H9 (cell line): ENCODE measurements around the gene RAD1. TPM values are rescaled to one million over a fixed set of nuclear protein-coding genes. Genes with fewer than 3 reads are reported as not detected.

Source experiments
- DNase-seq: peaks from one replicate; pipeline ENCODE4 v3.0.0-alpha.2; 2017
- H2AFZ ChIP-seq: one replicate; pipeline ENCODE4 v1.6.1; 2013; ENCODE audit warnings: mild to moderate bottlenecking, low read length, control low read depth, moderate library complexity
- H2AK5ac ChIP-seq: 2 replicates; pipeline ENCODE4 v1.6.1; 2013; ENCODE audit warnings: low read length, control low read depth, mixed read lengths; ENCODE audit not compliant: insufficient read length
- H2BK120ac ChIP-seq: one replicate; pipeline ENCODE4 v1.6.1; 2013; ENCODE audit warnings: low read depth, mild to moderate bottlenecking, low read length, control low read depth, inconsistent platforms; ENCODE audit not compliant: poor library complexity, severe bottlenecking
- H2BK12ac ChIP-seq: 2 replicates; pipeline ENCODE4 v1.6.1; 2013; ENCODE audit warnings: low read length, control low read depth, mixed read lengths, low read depth; ENCODE audit not compliant: insufficient read length
- H2BK15ac ChIP-seq: 2 replicates; pipeline ENCODE4 v1.6.1; 2013; ENCODE audit warnings: low read depth, low read length, control low read depth
- H2BK20ac ChIP-seq: one replicate; pipeline ENCODE4 v1.6.1; 2013; ENCODE audit warnings: low read depth, mild to moderate bottlenecking, low read length, control low read depth, inconsistent platforms; ENCODE audit not compliant: poor library complexity, severe bottlenecking
- H2BK5ac ChIP-seq: 2 replicates; pipeline ENCODE4 v1.6.1; 2013; ENCODE audit warnings: low read length, control low read depth, mixed read lengths; ENCODE audit not compliant: insufficient read length
- H3K14ac ChIP-seq: 2 replicates; pipeline ENCODE4 v1.6.1; 2013; ENCODE audit warnings: low read length, control low read depth; ENCODE audit not compliant: insufficient read depth
- H3K18ac ChIP-seq: 2 replicates; pipeline ENCODE4 v1.6.1; 2013; ENCODE audit warnings: low read depth, mild to moderate bottlenecking, mixed read lengths, low read length, control low read depth; ENCODE audit not compliant: insufficient read length
- H3K23ac ChIP-seq: 2 replicates; pipeline ENCODE4 v1.6.1; 2013; ENCODE audit warnings: low read length, control low read depth, mixed read lengths, low read depth; ENCODE audit not compliant: insufficient read length
- H3K23me2 ChIP-seq: 2 replicates; pipeline ENCODE4 v1.6.1; 2013; ENCODE audit warnings: low read depth, mild to moderate bottlenecking, mixed read lengths, low read length, control low read depth; ENCODE audit not compliant: insufficient read length, poor library complexity, severe bottlenecking
- H3K27ac ChIP-seq: 2 replicates; pipeline ENCODE4 v1.5.1; 2013; ENCODE audit warnings: low read length, control low read depth, mixed read lengths, low read depth; ENCODE audit not compliant: insufficient read length
- H3K27me3 ChIP-seq: 2 replicates; pipeline ENCODE4 v1.6.1; 2013; ENCODE audit warnings: low read length, control low read depth, inconsistent platforms; ENCODE audit not compliant: insufficient read depth
- H3K4ac ChIP-seq: 2 replicates; pipeline ENCODE4 v1.6.1; 2013; ENCODE audit warnings: low read depth, mild to moderate bottlenecking, control low read depth, inconsistent platforms, low read length, moderate library complexity
- H3K4me1 ChIP-seq: 2 replicates; pipeline ENCODE4 v1.6.1; 2013; ENCODE audit warnings: low read length, control low read depth, inconsistent platforms; ENCODE audit not compliant: insufficient read depth
- H3K4me2 ChIP-seq: 2 replicates; pipeline ENCODE4 v1.6.1; 2013; ENCODE audit warnings: low read length, control low read depth, mixed read lengths; ENCODE audit not compliant: insufficient read length, insufficient read depth
- H3K56ac ChIP-seq: 2 replicates; pipeline ENCODE4 v1.6.1; 2013; ENCODE audit warnings: low read depth, mild to moderate bottlenecking, mixed read lengths, low read length, control low read depth; ENCODE audit not compliant: insufficient read length
- H3K79me1 ChIP-seq: 2 replicates; pipeline ENCODE4 v1.6.1; 2013; ENCODE audit warnings: low read depth, mild to moderate bottlenecking, moderate library complexity, low read length, control low read depth, inconsistent platforms; ENCODE audit not compliant: insufficient read depth, poor library complexity, severe bottlenecking
- H3K79me2 ChIP-seq: 2 replicates; pipeline ENCODE4 v1.6.1; 2013; ENCODE audit warnings: low read length, control low read depth, inconsistent platforms; ENCODE audit not compliant: insufficient read depth
- H3K9ac ChIP-seq: 2 replicates; pipeline ENCODE4 v1.6.1; 2013; ENCODE audit warnings: low read length, control low read depth, mixed read lengths; ENCODE audit not compliant: insufficient read length; ENCODE audit errors: extremely low read depth
- H3K9me3 ChIP-seq: one replicate; pipeline ENCODE4 v1.6.1; 2013; ENCODE audit warnings: low read depth, low read length, inconsistent platforms; ENCODE audit not compliant: control insufficient read depth
- H3T11ph ChIP-seq: one replicate; pipeline ENCODE4 v1.6.1; 2013; ENCODE audit warnings: mild to moderate bottlenecking, low read length, control low read depth, inconsistent platforms
- H4K20me1 ChIP-seq: one replicate; pipeline ENCODE4 v1.6.1; 2013; ENCODE audit not compliant: control insufficient read depth, insufficient read length, insufficient read depth
- H4K5ac ChIP-seq: 2 replicates; pipeline ENCODE4 v1.6.1; 2013; ENCODE audit warnings: low read depth, mild to moderate bottlenecking, mixed read lengths, low read length, control low read depth; ENCODE audit not compliant: insufficient read length
- H4K8ac ChIP-seq: replicated peaks from 2 replicates; pipeline ENCODE4 v1.6.1; 2013; ENCODE audit warnings: low read length, control low read depth, mixed read lengths, low read depth; ENCODE audit not compliant: insufficient read length
- H4K91ac ChIP-seq: 2 replicates; pipeline ENCODE4 v1.6.1; 2013; ENCODE audit warnings: low read depth, mild to moderate bottlenecking, moderate library complexity, mixed read lengths, low read length, control low read depth; ENCODE audit not compliant: insufficient read length
- H3K27ac Mint-ChIP-seq, 3 experiments: 2 replicates in 2 of 3; 3 replicates in 1 of 3; pipeline ENCODE4 v1.8.0; 2020 to 2021; ENCODE audit warnings: mixed read lengths in 3 of 3, mild to moderate bottlenecking in 1 of 3, moderate library complexity in 1 of 3
- H3K27me3 Mint-ChIP-seq: 2 replicates; pipeline ENCODE4 v1.8.0; 2021; ENCODE audit warnings: low read depth, mild to moderate bottlenecking, moderate library complexity, mixed read lengths
- H3K36me3 Mint-ChIP-seq, 3 experiments: 2 replicates in 2 of 3; 3 replicates in 1 of 3; pipeline ENCODE4 v1.8.0; 2020 to 2021; ENCODE audit warnings: low read depth in 3 of 3, mixed read lengths in 3 of 3; ENCODE audit not compliant: insufficient read depth in 1 of 3
- H3K4me1 Mint-ChIP-seq, 2 experiments: 2 replicates each; pipeline ENCODE4 v1.8.0; 2020; ENCODE audit warnings: mixed read lengths in 2 of 2
- H3K4me3 Mint-ChIP-seq, 2 experiments: 2 replicates in 1 of 2; 3 replicates in 1 of 2; pipeline ENCODE4 v1.8.0; 2020 to 2021; ENCODE audit warnings: mild to moderate bottlenecking in 2 of 2, mixed read lengths in 2 of 2, moderate library complexity in 1 of 2
- H3K9me3 Mint-ChIP-seq, 2 experiments: 2 replicates in 1 of 2; 3 replicates in 1 of 2; pipeline ENCODE4 v1.8.0; 2020; ENCODE audit warnings: mild to moderate bottlenecking in 2 of 2, mixed read lengths in 2 of 2, moderate library complexity in 1 of 2
- CTCF ChIP-seq: fragments of 200-600 bp; sonication (generic); conservative IDR thresholded peaks from 3 replicates; pipeline ENCODE4 v1.8.0; 2021; ENCODE audit warnings: antibody characterized with exemption, mild to moderate bottlenecking
- WGBS: extraction: QIAGEN DNeasy Blood & Tissue Kit; methylation state at CpG from one replicate; pipeline ENCODE4 v1.1.7; 2013; ENCODE audit warnings: missing lambda C conversion rate, low lambda C conversion rate, mixed read lengths; ENCODE audit not compliant: insufficient read length; ENCODE audit errors: extremely low coverage; 5-methylcytosine and 5-hydroxymethylcytosine counted together
- total RNA-seq: library from RNA; stranded (reverse); gene quantifications from 2 replicates; pipeline ENCODE4 v1.2.1, GENCODE V29; 2021

The RAD1 gene
- total RNA-seq, 1 experiment from 2014 or later = 39.5 TPM

- Histone ChIP-seq H3K27me3 (no peaks in the 10 kb centered on the region), H3K4me1 (no peaks in the 10 kb centered on the region), H2AFZ (no peak overlapping the region), H3K18ac (no peak overlapping the region), H3K23ac (no peak overlapping the region), H3K79me2 (peaks cover 28% of the 10 kb centered on the region), H2BK5ac (no peak overlapping the region), H2AK5ac (no peak overlapping the region), H3K4me2 (peak overlapping the region; percentile 92), H3K9ac (peak overlapping the region; percentile 98), H2BK20ac (no peak overlapping the region), H3K14ac (no peak overlapping the region; the same call in 1 of the 2 replicates), H3K23me2 (peaks cover 5% of the 10 kb centered on the region), H2BK12ac (no peak overlapping the region), H4K91ac (no peak overlapping the region), H4K8ac (no peak overlapping the region), H4K20me1 (no peaks in the 10 kb centered on the region), H3K9me3 (no peaks in the 10 kb centered on the region), H2BK15ac (no peak overlapping the region), H3K56ac (no peak overlapping the region), H3T11ph (no peak overlapping the region), H3K79me1 (no peaks in the 10 kb centered on the region), H2BK120ac (no peak overlapping the region), H4K5ac (no peak overlapping the region), H3K4ac (no peak overlapping the region), H3K27ac (no peak overlapping the region)
- no CpG with 5 or more reads among the region's 6 CpGs for WGBS
- Mint-ChIP-seq H3K9me3 (no peaks in the 10 kb centered on the region), H3K4me1 (peaks cover 21 to 25% of the 10 kb centered on the region in 2 experiments), H3K36me3 (peaks cover 26 to 57% (median 51%) of the 10 kb centered on the region in 3 experiments), H3K4me3 (no peak overlapping the region), H3K27me3 (no peaks in the 10 kb centered on the region), H3K27ac (peak overlapping the region in 1 of 3 experiments; percentile 76; a peak in 1 of 7 replicates)
- no peak for DNase-seq
- no peak for TF ChIP-seq CTCF
Measured at GRCh38 chr5:34916518-34916917, 1.2 kb upstream of the RAD1 start.
